GM12878 (cell line): ENCODE measurements around the gene DDO.

Experiments
- MEF2A ChIP-seq: IDR thresholded peaks from 2 replicates; pipeline ENCODE4 v1.6.1; 2011; ENCODE audit warnings: low read depth, mild to moderate bottlenecking, low read length, moderate library complexity; ENCODE audit not compliant: insufficient read depth
- RBBP5 ChIP-seq: fragments of 200-600 bp; sonication (generic); conservative IDR thresholded peaks from 2 replicates; pipeline ENCODE4 v1.6.1; 2016

GRCh38 chr6:110418594-110418993, 3.2 kb upstream of the DDO start:
- no peak for TF ChIP-seq MEF2A
- TF ChIP-seq RBBP5: no peak
